Left lobe of liver (tissue), 2 donors: ENCODE results near the gene PATZ1. TPM values are rescaled to one million over a fixed set of nuclear protein-coding genes. Genes with fewer than 3 reads are reported as not detected.
A peak's percentile ranks its signal among the peaks of the same experiment; 100 is the strongest.

Experiments
- ATAC-seq: fragments of 200-7000 bp; cut with Tn5 transposase; one replicate; pipeline ENCODE4 v1.9.1; 2020; ENCODE audit warnings: mild to moderate bottlenecking, moderate library complexity
- DNase-seq: peaks from one replicate; pipeline ENCODE4 v3.0.0-alpha.2; 2020; ENCODE audit warnings: low spot score
- total RNA-seq: library from RNA; stranded (reverse); gene quantifications from one replicate; pipeline ENCODE4 v1.2.1, GENCODE V29; 2021
- donor health status: DM: no; HTN: no; CAD: no; lungs with moderate emphysema.
- donor health status: DM: no; HTN: yes; CAD: no.

The PATZ1 gene
- total RNA-seq, 1 donor from 2014 or later, result 21.2 TPM

- ATAC-seq (no peak), DNase-seq (no peak)
Measured at GRCh38 chr22:31343235-31344191, 2.6 kb downstream of the PATZ1 start.

GRCh38 chr22:31342389-31343140 lies 3.6 kb downstream of the PATZ1 start:
- DNase-seq (no peak), ATAC-seq (no peak)

GRCh38 chr22:31341386-31342088 lies 4.6 kb downstream of the PATZ1 start:
- ATAC-seq (no peak), DNase-seq (no peak)

GRCh38 chr22:31340765-31341247 lies 5.3 kb downstream of the PATZ1 start:
- DNase-seq (no peak), ATAC-seq (no peak)

- no peak for DNase-seq
- no peak for ATAC-seq
Measured at GRCh38 chr22:31340360-31340759, 5.8 kb downstream of the PATZ1 start.

GRCh38 chr22:31339148-31339832 lies 6.9 kb downstream of the PATZ1 start:
- DNase-seq, result no peak
- ATAC-seq, result peak; percentile 10

- no peak for ATAC-seq
- no peak for DNase-seq
Measured at GRCh38 chr22:31337178-31337577, 9.0 kb downstream of the PATZ1 start.

- ATAC-seq, result peak; percentile 83
- peak; percentile 62 for DNase-seq
Measured at GRCh38 chr22:31334329-31334728, 11.8 kb downstream of the PATZ1 start.

GRCh38 chr22:31333641-31334040 lies 12.5 kb downstream of the PATZ1 start:
- no peak for DNase-seq
- ATAC-seq, result no peak

- DNase-seq, result no peak
- no peak for ATAC-seq
Measured at GRCh38 chr22:31332886-31333285, 13.3 kb downstream of the PATZ1 start.

GRCh38 chr22:31332010-31332409 lies 14.1 kb downstream of the PATZ1 start:
- ATAC-seq, result no peak

GRCh38 chr22:31329453-31330215 lies 16.5 kb downstream of the PATZ1 start:
- no peak for DNase-seq
- ATAC-seq, result peak; percentile 13

More at GRCh38 chr22:31332010-31332409, 14.1 kb downstream of the PATZ1 start:
- DNase-seq, result no peak

GRCh38 chr22:31329029-31329428 lies 17.1 kb downstream of the PATZ1 start:
- no peak for ATAC-seq

GRCh38 chr22:31328544-31328960 lies 17.6 kb downstream of the PATZ1 start:
- DNase-seq, result no peak
- no peak for ATAC-seq

More at GRCh38 chr22:31329029-31329428, 17.1 kb downstream of the PATZ1 start:
- DNase-seq, result no peak

GRCh38 chr22:31327806-31328543 lies 18.2 kb downstream of the PATZ1 start:
- ATAC-seq (no peak), DNase-seq (no peak)

GRCh38 chr22:31326877-31327276 lies 19.3 kb downstream of the PATZ1 start:
- ATAC-seq, result no peak
- DNase-seq, result no peak

- ATAC-seq, result no peak
- no peak for DNase-seq
Measured at GRCh38 chr22:31323578-31324550, 22.3 kb downstream of the PATZ1 start.

- no peak for ATAC-seq
- no peak for DNase-seq
Measured at GRCh38 chr22:31321421-31321820, 24.7 kb downstream of the PATZ1 start.
